ENCODE data around the gene FBH1.

FBH1 gene

GRCh38 chr10:5963071-5963470, 73.0 kb downstream of the FBH1 start:
- H3K4me3 ChIP-seq (ENCODE audit: severe bottlenecking): no peak overlapping the region
- H3K27me3 ChIP-seq (ENCODE audit: insufficient read depth, poor library complexity, severe bottlenecking): no peaks in the 10 kb centered on the region
- no peak for TF ChIP-seq CTCF (IDR thresholded peaks at IDR 0.05; ENCODE audit: poor library complexity, severe bottlenecking)
- no peak overlapping the region for H3K27ac ChIP-seq (ENCODE audit: poor library complexity, severe bottlenecking)
- ATAC-seq (ENCODE audit: low read depth) (no peak), DNase-seq (ENCODE audit: low spot score) (no peak)
- no peaks in the 10 kb centered on the region for H3K9me3 ChIP-seq (ENCODE audit: severe bottlenecking)
- peaks cover 7% of the 10 kb centered on the region for H3K4me1 ChIP-seq (ENCODE audit: insufficient read depth, poor library complexity, severe bottlenecking)
- no peaks in the 10 kb centered on the region for H3K36me3 ChIP-seq (ENCODE audit: low read depth)

GRCh38 chr10:5963591-5963990, 73.5 kb downstream of the FBH1 start:
- H3K27ac ChIP-seq (ENCODE audit: poor library complexity, severe bottlenecking): no peak overlapping the region
- no peak overlapping the region for H3K4me3 ChIP-seq (ENCODE audit: severe bottlenecking)
- ATAC-seq (ENCODE audit: low read depth) (no peak), DNase-seq (ENCODE audit: low spot score) (no peak)
- no peaks in the 10 kb centered on the region for H3K36me3 ChIP-seq (ENCODE audit: low read depth)
- H3K27me3 ChIP-seq (ENCODE audit: insufficient read depth, poor library complexity, severe bottlenecking): no peaks in the 10 kb centered on the region
- TF ChIP-seq CTCF (IDR thresholded peaks at IDR 0.05; ENCODE audit: poor library complexity, severe bottlenecking): no peak
- H3K4me1 ChIP-seq (ENCODE audit: insufficient read depth, poor library complexity, severe bottlenecking): peaks cover 3% of the 10 kb centered on the region
- H3K9me3 ChIP-seq (ENCODE audit: severe bottlenecking): no peaks in the 10 kb centered on the region

GRCh38 chr10:5964736-5965135, 74.7 kb downstream of the FBH1 start:
- no peak for ATAC-seq (ENCODE audit: low read depth)
- Histone ChIP-seq H3K27ac (ENCODE audit: poor library complexity, severe bottlenecking) (no peak overlapping the region), H3K4me1 (ENCODE audit: insufficient read depth, poor library complexity, severe bottlenecking) (no peaks in the 10 kb centered on the region), H3K27me3 (ENCODE audit: insufficient read depth, poor library complexity, severe bottlenecking) (no peaks in the 10 kb centered on the region), H3K4me3 (ENCODE audit: severe bottlenecking) (no peak overlapping the region), H3K9me3 (ENCODE audit: severe bottlenecking) (no peaks in the 10 kb centered on the region), H3K36me3 (ENCODE audit: low read depth) (no peaks in the 10 kb centered on the region)
- no peak for DNase-seq (ENCODE audit: low spot score)
- TF ChIP-seq CTCF (IDR thresholded peaks at IDR 0.05; ENCODE audit: poor library complexity, severe bottlenecking): no peak

GRCh38 chr10:5965266-5965665, 75.2 kb downstream of the FBH1 start:
- H3K4me3 ChIP-seq (ENCODE audit: severe bottlenecking): no peak overlapping the region
- ATAC-seq (ENCODE audit: low read depth) (no peak), DNase-seq (ENCODE audit: low spot score) (no peak)
- no peak for TF ChIP-seq CTCF (IDR thresholded peaks at IDR 0.05; ENCODE audit: poor library complexity, severe bottlenecking)
- H3K4me1 ChIP-seq (ENCODE audit: insufficient read depth, poor library complexity, severe bottlenecking): no peaks in the 10 kb centered on the region
- H3K9me3 ChIP-seq (ENCODE audit: severe bottlenecking): no peaks in the 10 kb centered on the region
- no peak overlapping the region for H3K27ac ChIP-seq (ENCODE audit: poor library complexity, severe bottlenecking)
- no peaks in the 10 kb centered on the region for H3K36me3 ChIP-seq (ENCODE audit: low read depth)
- no peaks in the 10 kb centered on the region for H3K27me3 ChIP-seq (ENCODE audit: insufficient read depth, poor library complexity, severe bottlenecking)

GRCh38 chr10:5968037-5968680, 78.1 kb downstream of the FBH1 start:
- Histone ChIP-seq H3K27ac (ENCODE audit: poor library complexity, severe bottlenecking) (no peak overlapping the region), H3K4me3 (ENCODE audit: severe bottlenecking) (no peak overlapping the region), H3K27me3 (ENCODE audit: insufficient read depth, poor library complexity, severe bottlenecking) (no peaks in the 10 kb centered on the region), H3K4me1 (ENCODE audit: insufficient read depth, poor library complexity, severe bottlenecking) (peaks cover 10% of the 10 kb centered on the region), H3K9me3 (ENCODE audit: severe bottlenecking) (no peaks in the 10 kb centered on the region), H3K36me3 (ENCODE audit: low read depth) (no peaks in the 10 kb centered on the region)
- no peak for TF ChIP-seq CTCF (IDR thresholded peaks at IDR 0.05; ENCODE audit: poor library complexity, severe bottlenecking)
- DNase-seq (ENCODE audit: low spot score): no peak
- no peak for ATAC-seq (ENCODE audit: low read depth)

Data from RWPE2 (cell line).